Inferior parietal cortex (tissue), 1 donor: ENCODE measurements around the gene RXFP2.
A peak's percentile ranks its signal among the peaks of the same experiment; 100 is the strongest.

Source experiments
- DNase-seq: peaks from one replicate; pipeline ENCODE4 v3.0.0-alpha.2; 2016; ENCODE audit errors: extremely low spot score

Gene RXFP2

GRCh38 chr13:31824705-31825517 lies 85.6 kb downstream of the RXFP2 start:
- no peak for DNase-seq

GRCh38 chr13:31826521-31826920 lies 87.2 kb downstream of the RXFP2 start:
- DNase-seq: no peak

DNA sequence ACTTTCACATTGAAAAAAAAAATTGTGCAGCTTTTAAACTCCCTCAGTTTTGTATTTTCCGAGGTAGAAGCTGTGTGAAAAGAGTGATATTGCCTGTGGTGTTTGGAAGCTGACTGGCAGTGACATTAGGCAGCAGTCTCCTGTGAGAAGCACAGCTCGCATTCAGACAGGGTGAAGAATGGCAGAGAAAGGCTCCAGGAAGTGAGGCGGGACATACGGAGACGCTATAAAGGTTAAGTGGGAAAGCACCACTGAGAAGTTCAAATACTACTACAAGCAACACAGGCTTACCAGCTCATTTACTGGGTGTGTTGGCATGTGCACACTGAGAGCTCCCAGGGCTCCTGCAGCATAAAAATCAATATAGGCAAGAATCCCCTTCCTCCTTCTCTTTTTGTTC lies 88.4 kb downstream of the RXFP2 start:
- DNase-seq: no peak

GRCh38 chr13:31835932-31836331 lies 96.6 kb downstream of the RXFP2 start:
- DNase-seq: no peak

GRCh38 chr13:31843044-31843443 lies 103.7 kb downstream of the RXFP2 start:
- DNase-seq: no peak

GRCh38 chr13:31846182-31846938 lies 107.0 kb downstream of the RXFP2 start:
- DNase-seq: peak; percentile 79

GRCh38 chr13:31846961-31847752 lies 107.8 kb downstream of the RXFP2 start:
- no peak for DNase-seq

- DNase-seq: no peak
Observed at GRCh38 chr13:31848621-31849020, 109.3 kb downstream of the RXFP2 start.

- DNase-seq: no peak
Observed at GRCh38 chr13:31849206-31849605, 109.9 kb downstream of the RXFP2 start.

- no peak for DNase-seq
Observed at GRCh38 chr13:31850041-31850555, 110.8 kb downstream of the RXFP2 start.

GRCh38 chr13:31851216-31851615 lies 111.9 kb downstream of the RXFP2 start:
- DNase-seq: no peak
